Spleen (tissue), 11 donors: ENCODE measurements around the gene DMRTC2. TPM values are rescaled to one million over a fixed set of nuclear protein-coding genes. Genes with fewer than 3 reads are reported as not detected.
A peak's percentile ranks its signal among the peaks of the same experiment; 100 is the strongest.

Source experiments
- DNase-seq: peaks from one replicate; pipeline ENCODE4 v3.0.0-alpha.2; 2020
- H3K27ac ChIP-seq, 8 donors: fragments of 200-600 bp; sonication (generic) in 7 of 8; 1 replicate in 4 of 8; 2 replicates in 4 of 8; pipeline versions ENCODE4 v1.5.0 to v1.8.0; 2016 to 2021; ENCODE audit warnings: inconsistent platforms in 4 of 8, mild to moderate bottlenecking in 4 of 8, moderate library complexity in 1 of 8
- H3K27me3 ChIP-seq, 7 donors: fragments of 200-600 bp; sonication (generic) in 6 of 7; replicated peaks in 1 of 7; 1 replicate in 4 of 7; 2 replicates in 3 of 7; pipeline versions ENCODE4 v1.5.0 to v1.8.0; 2016 to 2021; ENCODE audit warnings: inconsistent platforms in 3 of 7, mild to moderate bottlenecking in 1 of 7
- H3K36me3 ChIP-seq, 6 donors: fragments of 200-600 bp; sonication (generic) in 5 of 6; 1 replicate in 4 of 6; 2 replicates in 2 of 6; pipeline versions ENCODE4 v1.5.0 to v1.8.0; 2016 to 2021; ENCODE audit warnings: inconsistent platforms in 2 of 6
- H3K4me1 ChIP-seq, 6 donors: fragments of 200-600 bp; sonication (generic) in 5 of 6; 1 replicate in 3 of 6; 2 replicates in 3 of 6; pipeline versions ENCODE4 v1.5.0 to v1.8.0; 2016 to 2021; ENCODE audit warnings: inconsistent platforms in 3 of 6
- H3K4me3 ChIP-seq, 8 donors: fragments of 200-600 bp; sonication (generic) in 7 of 8; 1 replicate in 4 of 8; 2 replicates in 4 of 8; pipeline versions ENCODE4 v1.5.0 to v1.8.0; 2016 to 2021; ENCODE audit warnings: inconsistent platforms in 4 of 8, mild to moderate bottlenecking in 4 of 8, moderate library complexity in 2 of 8
- H3K9me3 ChIP-seq, 8 donors: fragments of 200-600 bp; sonication (generic) in 7 of 8; 1 replicate in 4 of 8; 2 replicates in 4 of 8; pipeline versions ENCODE4 v1.5.0 to v1.8.0; 2016 to 2021; ENCODE audit warnings: inconsistent platforms in 4 of 8
- POLR2A ChIP-seq, 3 donors: fragments of 450-650 bp; IDR thresholded peaks; one replicate each; pipeline ENCODE4 v1.5.1; 2017; ENCODE audit warnings: antibody characterized with exemption in 3 of 3, mild to moderate bottlenecking in 1 of 3
- POLR2AphosphoS5 ChIP-seq, 3 donors: sonication (generic); formaldehyde crosslinking; IDR thresholded peaks; one replicate each; pipeline ENCODE4 v1.5.1; 2017; ENCODE audit warnings: antibody characterized with exemption in 3 of 3
- WGBS, 5 donors: extraction: QIAGEN DNeasy Blood & Tissue Kit in 3 of 5; methylation state at CpG; one replicate each; pipeline versions ENCODE4 v1.1.5 to v1.1.7; 2013 to 2018; 5-methylcytosine and 5-hydroxymethylcytosine counted together
- intact Hi-C: fragments of 100-400 bp; cut with DNase I; formaldehyde crosslinking; loops from one replicate; pipeline ENCODE4 v1.15.0; 2023; ENCODE audit warnings: low total_unique reads
- polyA plus RNA-seq, 3 donors: library from polyadenylated mRNA; stranded (reverse); fragments of 200-250 nt; gene quantifications; one replicate each; pipeline ENCODE4 v1.2.1, GENCODE V29; 2013
- total RNA-seq, 7 donors: library from RNA; depleted of rRNA in 3 of 7; stranded (reverse); fragments of >200 nt in 3 of 7; fragmentation: NEBNext Ultra II Directional in 4 of 7; extraction: Animal tissue kit (Norgen Biotek cat#: 25700) in 4 of 7; gene quantifications; one replicate each; pipeline versions ENCODE4 v1.1.0 to v1.2.1, GENCODE V29; 2016 to 2021
- TF ChIP-seq, protein P1 (sequence below), 11 experiments: fragments of 200-600 bp in 7 of 11; fragments of 450-650 bp in 4 of 11; sonication (generic) in 4 of 11; IDR thresholded peaks in 8 of 11; conservative IDR thresholded peaks in 3 of 11; 1 replicate in 7 of 11; 2 replicates in 4 of 11; pipeline versions ENCODE4 v1.4.0 to v1.8.0; 2016 to 2021; ENCODE audit warnings: antibody characterized with exemption in 11 of 11, inconsistent platforms in 4 of 11, mild to moderate bottlenecking in 1 of 11
- donor health status: healthy with polysubstance abuse.
- donor health status: DM: no; HTN: no; CAD: no; lungs with moderate emphysema.
- donor health status: DM: no; HTN: no; CAD: no.
- donor health status: Bipolar disorder and iron deficiency.
- donor health status: healthy.
- donor health status: DM: no; HTN: no; CAD: no.
- donor health status: DM: yes; HTN: yes; CAD: no.

Gene DMRTC2
- total and polyA plus RNA-seq, 10 donors: not detected

- H3K27me3 ChIP-seq: no peaks in the 10 kb centered on the region
- peak overlapping the region in 4 of 8 donors; percentile 88 to 99 (median 96) for H3K27ac ChIP-seq
- 73 to 90% (median 86%) methylated on average over 7 of the region's 7 CpGs for WGBS, 5 donors
- TF ChIP-seq, protein P1, sequence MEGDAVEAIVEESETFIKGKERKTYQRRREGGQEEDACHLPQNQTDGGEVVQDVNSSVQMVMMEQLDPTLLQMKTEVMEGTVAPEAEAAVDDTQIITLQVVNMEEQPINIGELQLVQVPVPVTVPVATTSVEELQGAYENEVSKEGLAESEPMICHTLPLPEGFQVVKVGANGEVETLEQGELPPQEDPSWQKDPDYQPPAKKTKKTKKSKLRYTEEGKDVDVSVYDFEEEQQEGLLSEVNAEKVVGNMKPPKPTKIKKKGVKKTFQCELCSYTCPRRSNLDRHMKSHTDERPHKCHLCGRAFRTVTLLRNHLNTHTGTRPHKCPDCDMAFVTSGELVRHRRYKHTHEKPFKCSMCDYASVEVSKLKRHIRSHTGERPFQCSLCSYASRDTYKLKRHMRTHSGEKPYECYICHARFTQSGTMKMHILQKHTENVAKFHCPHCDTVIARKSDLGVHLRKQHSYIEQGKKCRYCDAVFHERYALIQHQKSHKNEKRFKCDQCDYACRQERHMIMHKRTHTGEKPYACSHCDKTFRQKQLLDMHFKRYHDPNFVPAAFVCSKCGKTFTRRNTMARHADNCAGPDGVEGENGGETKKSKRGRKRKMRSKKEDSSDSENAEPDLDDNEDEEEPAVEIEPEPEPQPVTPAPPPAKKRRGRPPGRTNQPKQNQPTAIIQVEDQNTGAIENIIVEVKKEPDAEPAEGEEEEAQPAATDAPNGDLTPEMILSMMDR (IDR thresholded peaks at IDR 0.05 in 8 of 11, conservative IDR thresholded peaks at IDR 0.05 in 3 of 11): no peak
- no peak for TF ChIP-seq POLR2A (IDR thresholded peaks at IDR 0.05)
- peaks cover 24 to 95% (median 80%) of the 10 kb centered on the region in 6 donors for H3K4me1 ChIP-seq
- intact Hi-C loops: no loop called here
- H3K36me3 ChIP-seq: peaks cover 0 to 34% (median 3%) of the 10 kb centered on the region in 6 donors
- H3K9me3 ChIP-seq: no peaks in the 10 kb centered on the region
- no peak for DNase-seq
- H3K4me3 ChIP-seq: peak overlapping the region in 5 of 8 donors; percentile 56 to 81 (median 65)
Measured at GRCh38 chr19:41879670-41880328, 35.0 kb downstream of the DMRTC2 start.

- H3K27ac ChIP-seq: peak overlapping the region in 4 of 8 donors; percentile 93 to 99 (median 98)
- H3K4me1 ChIP-seq: peaks cover 29 to 95% (median 81%) of the 10 kb centered on the region in 6 donors
- H3K27me3 ChIP-seq: no peaks in the 10 kb centered on the region
- intact Hi-C loops: no loop called here
- no peak for DNase-seq
- H3K36me3 ChIP-seq: peaks cover 0 to 39% (median 3%) of the 10 kb centered on the region in 6 donors
- WGBS, 5 donors: 56 to 72% (median 62%) methylated on average over 5 of the region's 5 CpGs
- no peaks in the 10 kb centered on the region for H3K9me3 ChIP-seq
- H3K4me3 ChIP-seq: peak overlapping the region in 3 of 8 donors; percentile 65 to 81 (median 75)
- TF ChIP-seq POLR2A (IDR thresholded peaks at IDR 0.05): no peak
- TF ChIP-seq POLR2AphosphoS5 (IDR thresholded peaks at IDR 0.05): no peak
- TF ChIP-seq, protein P1 (IDR thresholded peaks at IDR 0.05 in 8 of 11, conservative IDR thresholded peaks at IDR 0.05 in 3 of 11): no peak
Measured at GRCh38 chr19:41880329-41880708, 35.5 kb downstream of the DMRTC2 start.

GRCh38 chr19:41882568-41883462 is 38.0 kb downstream of the DMRTC2 start, which contains the start of gene ARHGEF1:
Gene ARHGEF1 (plus strand): TSS chr19:41883184. CDS start chr19:41888083, 4,899 bp downstream.
- H3K4me1 ChIP-seq: peaks cover 28 to 95% (median 82%) of the 10 kb centered on the region in 6 donors
- no peaks in the 10 kb centered on the region for H3K9me3 ChIP-seq
- peak in 2 of 3 donors; percentile 30 to 46 for TF ChIP-seq POLR2A (IDR thresholded peaks at IDR 0.05)
- TF ChIP-seq, protein P1 (IDR thresholded peaks at IDR 0.05 in 8 of 11, conservative IDR thresholded peaks at IDR 0.05 in 3 of 11): peak in 1 of 11 experiments; percentile 18
- peak; percentile 83 to 90 (median 84) for TF ChIP-seq POLR2AphosphoS5 (IDR thresholded peaks at IDR 0.05)
- 0 to 1% (median 1%) methylated on average over 42 to 80 of the region's 80 CpGs for WGBS, 5 donors
- DNase-seq: peak; percentile 96
- peak within 1 kb of the TSS; percentile 90 to 99 (median 98) for H3K27ac ChIP-seq
- peaks cover 0 to 53% (median 3%) of the 10 kb centered on the region in 6 donors for H3K36me3 ChIP-seq
- peak within 1 kb of the TSS; percentile 86 to 99 (median 98) for H3K4me3 ChIP-seq
- H3K27me3 ChIP-seq: no peaks in the 10 kb centered on the region
- intact Hi-C loops: no loop called here
